RWPE1 (cell line): ENCODE results near the gene PYURF.
"Not testable (repeated sequence)": the region's sequence is repeated elsewhere in the genome, so short reads cannot be mapped to it uniquely, and the experiment has no call there.

Source experiments
- CTCF ChIA-PET: fragments of 350-600 bp; sonication (Branson Sonifier 250); formaldehyde crosslinking; extraction: SDS; loops from one replicate; lab custom pipeline; 2021; lab: Yijun Ruan, JAX
- POLR2A ChIA-PET: fragments of 400-600 bp; formaldehyde crosslinking; extraction: SDS; loops from one replicate; lab custom pipeline; 2020; ENCODE audit warnings: antibody characterized with exemption; ENCODE audit not compliant: low non-redundant PET; lab: Yijun Ruan, JAX
- DNase-seq: peaks from one replicate; pipeline ENCODE4 v3.0.0; 2012; ENCODE audit warnings: low spot score
- H3K27ac ChIP-seq: fragments of 450-650 bp; 2 replicates; pipeline ENCODE4 v1.5.1; 2017
- TF ChIP-seq, protein P1 (sequence below): fragments of 450-650 bp; conservative IDR thresholded peaks from 2 replicates; pipeline ENCODE4 v1.5.1; 2017; ENCODE audit warnings: low read depth, mild to moderate bottlenecking

Gene PYURF, protein sequence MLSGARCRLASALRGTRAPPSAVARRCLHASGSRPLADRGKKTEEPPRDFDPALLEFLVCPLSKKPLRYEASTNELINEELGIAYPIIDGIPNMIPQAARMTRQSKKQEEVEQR

DNA sequence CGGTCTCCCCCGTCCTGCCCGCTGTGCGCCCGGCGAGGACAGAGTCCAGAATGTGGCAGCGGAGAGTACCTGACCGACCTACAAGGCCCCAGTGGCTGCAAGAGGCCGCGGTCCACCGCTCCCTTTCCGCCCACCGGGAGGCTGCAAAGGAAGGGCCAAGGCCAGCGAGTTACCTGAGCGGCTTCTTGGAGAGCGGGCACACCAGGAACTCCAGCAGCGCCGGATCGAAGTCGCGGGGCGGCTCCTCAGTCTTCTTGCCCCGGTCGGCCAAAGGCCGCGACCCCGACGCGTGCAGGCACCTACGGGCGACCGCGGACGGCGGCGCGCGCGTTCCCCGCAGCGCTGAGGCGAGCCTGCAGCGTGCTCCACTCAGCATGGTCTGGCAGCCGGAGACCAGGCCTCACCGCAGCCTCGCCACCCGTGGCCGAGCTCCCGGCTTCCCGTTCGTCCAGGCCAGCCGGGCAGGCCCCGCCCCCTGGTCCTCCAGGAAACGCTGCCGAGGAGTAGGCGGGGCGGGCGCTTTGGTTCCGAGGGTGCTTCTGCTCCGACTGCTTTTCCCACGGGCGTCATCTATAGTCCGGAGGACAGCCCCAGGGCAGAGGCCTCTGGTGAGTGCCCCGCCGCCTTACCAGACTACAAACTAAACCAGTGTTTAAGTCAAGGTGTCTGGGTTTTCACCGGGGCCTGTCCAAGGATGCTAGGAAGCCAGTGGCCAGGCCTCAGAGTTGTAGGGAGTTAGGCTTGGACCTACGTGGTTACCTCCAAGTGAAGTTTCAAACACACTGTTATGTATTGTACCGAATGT is at the start of gene PYURF:
Gene PYURF (minus strand): TSS at position 452 of the 805 bp plus-strand sequence. CDS start 76 bp downstream, at position 376.
- CTCF ChIA-PET: interaction anchor here (0.6 to 0.9 kb wide), 4 partner anchors 13 to 136 kb away, joined by 3 to 7 read pairs (median 4); no protein-coding TSS in a partner anchor
- TF ChIP-seq, protein P1, sequence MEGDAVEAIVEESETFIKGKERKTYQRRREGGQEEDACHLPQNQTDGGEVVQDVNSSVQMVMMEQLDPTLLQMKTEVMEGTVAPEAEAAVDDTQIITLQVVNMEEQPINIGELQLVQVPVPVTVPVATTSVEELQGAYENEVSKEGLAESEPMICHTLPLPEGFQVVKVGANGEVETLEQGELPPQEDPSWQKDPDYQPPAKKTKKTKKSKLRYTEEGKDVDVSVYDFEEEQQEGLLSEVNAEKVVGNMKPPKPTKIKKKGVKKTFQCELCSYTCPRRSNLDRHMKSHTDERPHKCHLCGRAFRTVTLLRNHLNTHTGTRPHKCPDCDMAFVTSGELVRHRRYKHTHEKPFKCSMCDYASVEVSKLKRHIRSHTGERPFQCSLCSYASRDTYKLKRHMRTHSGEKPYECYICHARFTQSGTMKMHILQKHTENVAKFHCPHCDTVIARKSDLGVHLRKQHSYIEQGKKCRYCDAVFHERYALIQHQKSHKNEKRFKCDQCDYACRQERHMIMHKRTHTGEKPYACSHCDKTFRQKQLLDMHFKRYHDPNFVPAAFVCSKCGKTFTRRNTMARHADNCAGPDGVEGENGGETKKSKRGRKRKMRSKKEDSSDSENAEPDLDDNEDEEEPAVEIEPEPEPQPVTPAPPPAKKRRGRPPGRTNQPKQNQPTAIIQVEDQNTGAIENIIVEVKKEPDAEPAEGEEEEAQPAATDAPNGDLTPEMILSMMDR: no peak
- peak; percentile 86 for DNase-seq
- peak within 1 kb of the TSS; percentile 87 for H3K27ac ChIP-seq
- POLR2A ChIA-PET: interaction anchor here (1.0 kb wide), 1 partner anchor 239 kb away, joined by 3 read pairs; the partner anchor contains the start of gene PPM1K

GRCh38 chr4:88570001-88570400 is 46.4 kb upstream of the PYURF start:
- H3K27ac ChIP-seq: no peak overlapping the region
- ChIA-PET CTCF (no interaction called here), POLR2A (no interaction called here)
- TF ChIP-seq, protein P1: no peak
- DNase-seq: no peak

- no peak overlapping the region for H3K27ac ChIP-seq
- CTCF ChIA-PET: no interaction called here
- TF ChIP-seq, protein P1: no peak
- DNase-seq: no peak
- POLR2A ChIA-PET: no interaction called here
These were observed 44.0 kb upstream of the PYURF start for GRCh38 chr4:88567591-88567990.

DNA sequence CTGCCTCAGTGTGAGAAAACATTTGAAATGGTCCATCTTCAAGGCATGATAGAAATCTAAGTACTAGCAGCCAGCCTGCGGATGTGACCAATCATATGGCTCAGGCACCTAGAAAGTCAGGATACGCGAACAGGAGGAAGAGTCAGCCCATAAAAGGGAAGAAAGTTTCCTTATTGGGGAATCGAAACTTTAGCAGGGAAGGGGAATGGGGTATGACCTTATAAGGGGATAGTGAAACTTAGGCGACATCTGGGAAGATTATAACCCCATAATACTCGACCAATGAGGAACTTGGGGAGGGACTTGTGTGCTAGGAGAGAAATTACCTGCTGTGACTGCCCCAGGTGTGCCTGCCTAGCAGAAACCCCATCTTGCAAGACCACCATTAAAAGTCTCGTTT is 26.2 kb upstream of the PYURF start:
- DNase-seq: no peak
- POLR2A ChIA-PET: no interaction called here
- CTCF ChIA-PET: no interaction called here
- no peak overlapping the region for H3K27ac ChIP-seq
- TF ChIP-seq, protein P1: no peak

DNA sequence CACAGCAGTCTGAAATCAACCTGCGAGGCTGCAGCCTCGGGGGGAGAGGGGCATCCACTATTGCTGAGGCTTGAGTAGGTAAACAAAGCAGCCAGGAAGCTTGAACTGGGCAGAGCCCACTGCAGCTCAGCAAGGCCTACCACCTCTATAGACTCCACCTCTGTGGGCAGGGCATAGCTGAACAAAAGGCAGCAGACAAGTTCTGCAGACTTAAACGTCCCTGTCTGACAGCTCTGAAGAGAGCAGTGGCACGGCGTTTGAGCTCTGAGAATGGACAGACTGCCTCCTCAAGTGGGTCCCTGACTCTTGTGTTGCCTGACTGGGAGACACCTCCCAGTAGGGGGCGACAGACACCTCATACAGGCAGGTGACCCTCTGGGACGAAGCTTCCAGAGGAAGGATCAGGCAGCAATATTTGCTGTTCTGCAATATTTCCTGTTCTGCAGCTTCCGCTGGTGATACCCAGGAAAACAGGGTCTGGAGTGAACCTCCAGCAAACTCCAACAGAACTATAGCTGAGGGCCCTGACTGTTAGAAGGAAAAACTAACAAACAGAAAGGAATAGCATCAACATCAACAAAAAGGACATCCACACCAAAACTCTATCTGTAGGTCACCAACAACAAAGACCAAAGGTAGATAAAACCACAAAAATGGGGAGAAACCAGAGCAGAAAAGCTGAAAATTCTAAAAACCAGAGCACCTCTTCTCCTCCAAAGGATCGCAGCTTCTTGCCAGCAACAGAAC is 15.9 kb upstream of the PYURF start:
- DNase-seq, H3K27ac ChIP-seq, POLR2A ChIA-PET: not testable (repeated sequence)
- CTCF ChIA-PET: interaction anchor here (0.6 to 1.4 kb wide), 17 partner anchors 9 to 1890 kb away, joined by 3 to 14 read pairs (median 4); partner anchors contain the start of genes DMP1 and HERC3
- TF ChIP-seq, protein P1: peak; percentile 53

DNA sequence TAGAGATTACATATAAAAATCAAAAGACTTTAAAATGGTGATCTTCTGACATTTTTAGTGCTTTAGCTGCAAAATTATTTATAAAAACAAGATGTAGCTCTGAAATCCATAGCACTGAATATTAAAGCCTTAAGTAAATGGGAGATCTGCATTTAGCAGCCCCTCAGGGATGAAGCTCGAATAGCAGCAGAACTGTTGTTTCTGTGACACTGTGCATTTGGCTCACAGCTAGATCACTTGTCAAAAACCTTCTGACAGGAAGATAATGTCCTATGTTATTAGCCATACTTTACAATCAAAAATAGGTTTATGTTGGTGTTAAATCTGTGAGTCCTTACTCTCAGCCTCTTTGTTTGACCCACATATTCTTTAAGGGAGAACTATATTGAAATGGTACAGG is 14.1 kb upstream of the PYURF start:
- DNase-seq: no peak
- ChIA-PET POLR2A (no interaction called here), CTCF (interaction anchor here (0.7 kb wide), 1 partner anchor 31 kb away, joined by 4 read pairs; no protein-coding TSS in a partner anchor)
- H3K27ac ChIP-seq: no peak overlapping the region
- TF ChIP-seq, protein P1: no peak
